H1 (cell line): ENCODE results near the gene BAZ1B. TPM values are rescaled to one million over a fixed set of nuclear protein-coding genes. Genes with fewer than 3 reads are reported as not detected.

Experiments used
- CTCF ChIA-PET: fragments of 300-600 bp; sonication (Branson Sonifier 250); formaldehyde crosslinking; loops from one replicate; lab custom pipeline; 2021; ENCODE audit not compliant: partially characterized antibody; lab: Charles Lee
- POLR2A ChIA-PET: fragments of 300-600 bp; sonication (Branson Sonifier 250); formaldehyde crosslinking; loops from one replicate; lab custom pipeline; 2021; ENCODE audit warnings: inconsistent platforms; ENCODE audit not compliant: partially characterized antibody; lab: Charles Lee
- DNase-seq, 2 experiments: peaks; one replicate each; pipeline versions ENCODE4 v3.0.0 to v3.0.0-alpha.2; 2010 to 2022; ENCODE audit warnings: low spot score in 2 of 2, low read depth in 1 of 2, mixed read lengths in 1 of 2
- FAIRE-seq: peaks from 2 replicates; lab custom pipeline; 2011; peaks lifted over from hg19 to GRCh38; lab: Jason Lieb, UNC
- H2AFZ ChIP-seq: 2 replicates; pipeline ENCODE4 v1.8.1; 2012; ENCODE audit warnings: low read length, inconsistent platforms
- H2AK5ac ChIP-seq: 2 replicates; pipeline ENCODE4 v1.6.1; 2013; ENCODE audit warnings: low read depth, low read length
- H2BK120ac ChIP-seq: replicated peaks from 2 replicates; pipeline ENCODE3; 2013; ENCODE audit warnings: low read depth, low read length, inconsistent platforms
- H2BK12ac ChIP-seq: 2 replicates; pipeline ENCODE4 v1.6.1; 2013; ENCODE audit warnings: low read depth, low read length
- H2BK15ac ChIP-seq: 2 replicates; pipeline ENCODE4 v1.6.1; 2013; ENCODE audit warnings: low read length
- H2BK20ac ChIP-seq: 2 replicates; pipeline ENCODE4 v1.6.1; 2013; ENCODE audit warnings: low read length
- H2BK5ac ChIP-seq: 2 replicates; pipeline ENCODE4 v1.6.1; 2013; ENCODE audit warnings: low read depth, low read length
- H3K14ac ChIP-seq: 2 replicates; pipeline ENCODE4 v1.6.1; 2013; ENCODE audit warnings: inconsistent platforms; ENCODE audit not compliant: insufficient read length
- H3K18ac ChIP-seq: 2 replicates; pipeline ENCODE4 v1.6.1; 2013; ENCODE audit warnings: low read length; ENCODE audit errors: extremely low read depth
- H3K23ac ChIP-seq: 2 replicates; pipeline ENCODE4 v1.6.1; 2013; ENCODE audit warnings: inconsistent platforms; ENCODE audit not compliant: insufficient read length
- H3K23me2 ChIP-seq: 2 replicates; pipeline ENCODE4 v1.6.1; 2013; ENCODE audit warnings: low read depth, low read length
- H3K27ac ChIP-seq: 2 replicates; pipeline ENCODE4 v1.6.1; 2011; ENCODE audit warnings: low read depth, low read length, inconsistent platforms
- H3K27me3 ChIP-seq, 4 experiments: replicated peaks in 1 of 4; 1 replicate in 1 of 4; 2 replicates in 3 of 4; pipeline versions ENCODE4 v1.6.1 to v1.8.1; 2011 to 2013; ENCODE audit warnings: low read length in 3 of 4, mild to moderate bottlenecking in 3 of 4, inconsistent platforms in 2 of 4, mixed read lengths in 2 of 4, moderate library complexity in 1 of 4; ENCODE audit not compliant: control insufficient read depth in 3 of 4, insufficient read depth in 3 of 4; ENCODE audit errors: extremely low read depth in 1 of 4
- H3K36me3 ChIP-seq, 4 experiments: 2 replicates each; pipeline versions ENCODE4 v1.6.1 to v1.8.1; 2011 to 2013; ENCODE audit warnings: mild to moderate bottlenecking in 4 of 4, low read length in 3 of 4, moderate library complexity in 2 of 4, control low read depth in 1 of 4, inconsistent platforms in 1 of 4; ENCODE audit not compliant: insufficient read depth in 4 of 4, control insufficient read depth in 2 of 4
- H3K4ac ChIP-seq: replicated peaks from 2 replicates; pipeline ENCODE3; 2013; ENCODE audit warnings: low read length, low read depth, mixed read lengths, inconsistent platforms; ENCODE audit not compliant: insufficient read length
- H3K4me1 ChIP-seq, 4 experiments: replicated peaks in 1 of 4; 1 replicate in 1 of 4; 2 replicates in 3 of 4; pipeline versions ENCODE4 v1.6.1 to v1.8.1; 2011 to 2013; ENCODE audit warnings: low read length in 3 of 4, inconsistent platforms in 2 of 4, mixed read lengths in 1 of 4; ENCODE audit not compliant: insufficient read depth in 4 of 4, control insufficient read depth in 3 of 4
- H3K4me2 ChIP-seq, 2 experiments: 2 replicates each; pipeline versions ENCODE4 v1.6.1 to v1.8.1; 2011 to 2013; ENCODE audit warnings: low read depth in 2 of 2, low read length in 2 of 2, control low read depth in 1 of 2, inconsistent platforms in 1 of 2, mild to moderate bottlenecking in 1 of 2; ENCODE audit not compliant: insufficient read depth in 1 of 2
- H3K4me3 ChIP-seq, 4 experiments: fragments of 200-600, 300-600 bp in 1 of 4; sonication (generic), shearing (Covaris generic), sonication (Bioruptor Twin) in 1 of 4; 2 replicates each; pipeline versions ENCODE4 v1.5.1 to v1.8.1; 2011 to 2016; ENCODE audit warnings: low read length in 4 of 4, low read depth in 3 of 4, control low read depth in 2 of 4, inconsistent platforms in 2 of 4, mild to moderate bottlenecking in 2 of 4, mixed read lengths in 1 of 4, moderate library complexity in 1 of 4; ENCODE audit not compliant: insufficient read depth in 2 of 4; ENCODE audit errors: extremely low read depth in 1 of 4
- H3K56ac ChIP-seq: replicated peaks from 2 replicates; pipeline ENCODE3; 2013; ENCODE audit warnings: low read depth, mild to moderate bottlenecking, mixed read lengths, low read length, inconsistent platforms; ENCODE audit not compliant: insufficient read length
- H3K79me1 ChIP-seq: 2 replicates; pipeline ENCODE4 v1.6.1; 2013; ENCODE audit warnings: low read depth, low read length, control low read depth
- H3K79me2 ChIP-seq, 2 experiments: 2 replicates each; pipeline versions ENCODE4 v1.6.1 to v1.8.1; 2012 to 2013; ENCODE audit warnings: low read length in 2 of 2, mild to moderate bottlenecking in 2 of 2, inconsistent platforms in 1 of 2; ENCODE audit not compliant: insufficient read depth in 2 of 2, control insufficient read depth in 1 of 2
- H3K9ac ChIP-seq, 4 experiments: replicated peaks in 1 of 4; 1 replicate in 1 of 4; 2 replicates in 3 of 4; pipeline versions ENCODE4 v1.6.1 to v1.8.1; 2011 to 2013; ENCODE audit warnings: low read depth in 3 of 4, low read length in 3 of 4, control low read depth in 2 of 4, mild to moderate bottlenecking in 2 of 4, moderate library complexity in 2 of 4, inconsistent platforms in 1 of 4; ENCODE audit errors: extremely low read depth in 1 of 4
- H3K9me3 ChIP-seq, 2 experiments: 2 replicates each; pipeline versions ENCODE4 v1.6.1 to v1.8.1; 2012 to 2013; ENCODE audit warnings: mild to moderate bottlenecking in 2 of 2, moderate library complexity in 2 of 2, control low read depth in 1 of 2, inconsistent platforms in 1 of 2, low read depth in 1 of 2, low read length in 1 of 2, mixed read lengths in 1 of 2; ENCODE audit not compliant: insufficient read depth in 2 of 2
- H4K20me1 ChIP-seq, 2 experiments: replicated peaks in 1 of 2; 2 replicates each; pipeline versions ENCODE3 to v1.8.1; 2011 to 2013; ENCODE audit warnings: inconsistent platforms in 2 of 2, low read length in 2 of 2, mild to moderate bottlenecking in 1 of 2; ENCODE audit not compliant: insufficient read depth in 2 of 2, control insufficient read depth in 1 of 2
- H4K5ac ChIP-seq: 2 replicates; pipeline ENCODE4 v1.6.1; 2013; ENCODE audit warnings: low read length, low read depth, mixed read lengths, inconsistent platforms; ENCODE audit not compliant: insufficient read length
- H4K8ac ChIP-seq: 2 replicates; pipeline ENCODE4 v1.8.0; 2013; ENCODE audit warnings: mild to moderate bottlenecking, moderate library complexity, low read length, inconsistent platforms; ENCODE audit not compliant: insufficient read depth; ENCODE audit errors: extremely low read depth
- H4K91ac ChIP-seq: replicated peaks from 2 replicates; pipeline ENCODE3; 2013; ENCODE audit warnings: low read length, mixed read lengths, inconsistent platforms; ENCODE audit not compliant: insufficient read length
- CBX8 ChIP-seq: fragments of 300-800, 300-1000 bp; sonication (generic); IDR thresholded peaks from 2 replicates; pipeline ENCODE4 v1.7.1; 2016; ENCODE audit warnings: low read depth, low read length, borderline replicate concordance
- CTBP2 ChIP-seq: IDR thresholded peaks from 2 replicates; pipeline ENCODE4 v1.7.0; 2011; ENCODE audit warnings: borderline replicate concordance, mild to moderate bottlenecking, moderate library complexity, mixed read lengths, low read length; ENCODE audit not compliant: insufficient read depth, insufficient read length
- EGR1 ChIP-seq: IDR thresholded peaks from 2 replicates; pipeline ENCODE4 v1.6.1; 2011; ENCODE audit warnings: low read depth, low read length, borderline replicate concordance
- EP300 ChIP-seq, 2 experiments: IDR thresholded peaks; 1 replicate in 1 of 2; 2 replicates in 1 of 2; pipeline ENCODE4 v1.6.1; 2011 to 2012; ENCODE audit warnings: low read depth in 2 of 2, low read length in 2 of 2, mild to moderate bottlenecking in 2 of 2, borderline replicate concordance in 1 of 2, inconsistent platforms in 1 of 2, moderate library complexity in 1 of 2
- EZH2 ChIP-seq: fragments of 200-600 bp; sonication (generic); IDR thresholded peaks from 2 replicates; pipeline ENCODE4 v1.7.1; 2012; ENCODE audit warnings: low read depth, mild to moderate bottlenecking, moderate library complexity, low read length, inconsistent platforms; ENCODE audit not compliant: severe bottlenecking
- KDM5A ChIP-seq: fragments of 200-600 bp; IDR thresholded peaks from 2 replicates; pipeline ENCODE4 v1.7.1; 2012; ENCODE audit warnings: mild to moderate bottlenecking, low read length, inconsistent platforms, mixed read lengths
- NANOG ChIP-seq: IDR thresholded peaks from 2 replicates; pipeline ENCODE4 v1.6.1; 2011; ENCODE audit warnings: low read length, low read depth, mild to moderate bottlenecking, inconsistent platforms; ENCODE audit not compliant: insufficient read depth, poor library complexity, severe bottlenecking
- NRF1 ChIP-seq: IDR thresholded peaks from 2 replicates; pipeline ENCODE4 v1.6.1; 2011; ENCODE audit warnings: mild to moderate bottlenecking, low read depth, low read length, improper control_type of control experiment
- PHF8 ChIP-seq: fragments of 200-600 bp; sonication (generic); conservative IDR thresholded peaks from 2 replicates; pipeline ENCODE4 v1.7.1; 2012; ENCODE audit warnings: low read depth, mild to moderate bottlenecking, inconsistent platforms, low read length, moderate library complexity
- POU5F1 ChIP-seq: IDR thresholded peaks from 2 replicates; pipeline ENCODE4 v1.6.1; 2011; ENCODE audit warnings: low read depth, mild to moderate bottlenecking, low read length, moderate library complexity
- RFX5 ChIP-seq: IDR thresholded peaks from 2 replicates; pipeline ENCODE4 v1.6.1; 2011; ENCODE audit warnings: low read depth, low read length, improper control_type of control experiment, borderline replicate concordance
- SIN3A ChIP-seq, 2 experiments: IDR thresholded peaks in 1 of 2; conservative IDR thresholded peaks in 1 of 2; 2 replicates each; pipeline ENCODE4 v1.6.1; 2011 to 2012; ENCODE audit warnings: low read length in 2 of 2, improper control_type of control experiment in 1 of 2, low read depth in 1 of 2, mild to moderate bottlenecking in 1 of 2
- WGBS, 2 experiments: shearing (Covaris generic) in 1 of 2; methylation state at CpG; one replicate each; pipeline versions ENCODE4 v1.1.6 to v1.1.7; 2013 to 2015; ENCODE audit warnings: low lambda C conversion rate in 2 of 2, mixed read lengths in 2 of 2, inconsistent platforms in 1 of 2, low coverage in 1 of 2, missing lambda C conversion rate in 1 of 2; ENCODE audit not compliant: insufficient replicate concordance in 2 of 2, insufficient coverage in 1 of 2, insufficient read length in 1 of 2; ENCODE audit errors: extremely low coverage in 1 of 2, missing lambda C conversion rate in 1 of 2; 5-methylcytosine and 5-hydroxymethylcytosine counted together
- polyA plus RNA-seq, 7 experiments: library from polyadenylated mRNA; depleted of rRNA in 3 of 7; stranded (reverse) in 5 of 7; unstranded in 2 of 7; fragments of >200 nt in 5 of 7; fragments of 200-250 nt in 2 of 7; gene quantifications; 1 replicate in 5 of 7; 2 replicates in 1 of 7; 4 replicates in 1 of 7; pipeline versions ENCODE4 v1.2.1 to v1.2.3, GENCODE V29; 2011 to 2013; ENCODE audit warnings: missing spikeins in 2 of 7, mixed read lengths in 2 of 7
- total RNA-seq: library from RNA; stranded (reverse); fragmentation: NEBNext Ultra II Directional; extraction: Animal tissue kit (Norgen Biotek cat#: 25700); gene quantifications from 2 replicates; pipeline ENCODE4 v1.2.1, GENCODE V29; 2021
- TF ChIP-seq, protein P1 (sequence below): IDR thresholded peaks from 2 replicates; pipeline ENCODE4 v1.6.1; 2012; ENCODE audit warnings: inconsistent platforms

BAZ1B gene
- total and polyA plus RNA-seq, 2 of the 8 experiments (the other 6 are each of a cell fraction or from before 2014, with no cell fraction given): 21.0 to 86.8 TPM

DNA sequence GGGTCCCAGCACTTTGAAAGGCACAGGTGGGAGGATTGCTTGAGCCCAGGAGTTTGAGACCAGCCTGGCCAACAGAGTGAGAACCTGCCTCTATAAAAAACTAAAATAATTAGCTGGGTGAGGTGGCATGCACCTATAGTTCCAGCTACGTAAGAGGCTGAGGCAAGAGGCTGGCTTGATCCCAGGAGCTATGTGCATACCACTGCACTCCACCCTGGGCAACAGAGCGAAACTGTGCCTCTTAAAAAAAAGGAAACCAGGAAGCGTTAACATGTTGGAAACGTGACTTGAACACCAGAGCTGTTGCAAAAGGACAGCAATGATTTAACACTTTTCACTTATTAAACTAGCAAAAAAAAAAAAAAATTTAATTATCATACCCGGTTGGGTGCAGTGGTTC, 12.6 kb downstream of the BAZ1B start:
- H3K9me3 ChIP-seq: no peaks in the 10 kb centered on the region
- no peak overlapping the region for H4K5ac ChIP-seq
- POLR2A ChIA-PET: interaction anchor here (8.6 kb wide), 1 partner anchor 11 kb away, joined by 55 read pairs; the partner anchor contains the start of gene BAZ1B
- no peak overlapping the region for H3K9ac ChIP-seq
- H2BK20ac ChIP-seq: no peak overlapping the region
- CTCF ChIA-PET: interaction anchor here (0.9 kb wide), 1 partner anchor 396 kb away, joined by 4 read pairs; no protein-coding TSS in a partner anchor
- H2BK15ac ChIP-seq: no peak overlapping the region
- no peak overlapping the region for H3K14ac ChIP-seq
- no peaks in the 10 kb centered on the region for H3K27me3 ChIP-seq
- no peak overlapping the region for H3K18ac ChIP-seq
- H2BK12ac ChIP-seq: no peak overlapping the region
- no peak overlapping the region for H2BK120ac ChIP-seq
- WGBS, 2 experiments: 93% methylated on average over 5 of the region's 5 CpGs; no CpG with 5 or more reads in 1 of the 2 experiments
- H3K4me1 ChIP-seq: no peaks in the 10 kb centered on the region
- no peak overlapping the region for H2AK5ac ChIP-seq
- peaks cover 4 to 18% of the 10 kb centered on the region in 2 experiments for H4K20me1 ChIP-seq
- no peak overlapping the region for H3K56ac ChIP-seq
- no peaks in the 10 kb centered on the region; the same call in 1 of the 2 replicates for H3K79me1 ChIP-seq
- H3K4me2 ChIP-seq: no peak overlapping the region
- no peak overlapping the region for H3K23ac ChIP-seq
- peaks cover 6 to 61% of the 10 kb centered on the region in 2 experiments for H3K79me2 ChIP-seq
- H3K4me3 ChIP-seq: no peak overlapping the region
- H3K23me2 ChIP-seq: no peaks in the 10 kb centered on the region
- no peak overlapping the region for H4K91ac ChIP-seq
- H2BK5ac ChIP-seq: no peak overlapping the region
- H4K8ac ChIP-seq: no peak overlapping the region; the same call in 1 of the 2 replicates
- DNase-seq (no peak), FAIRE-seq (no peak)
- H3K4ac ChIP-seq: no peak overlapping the region
- H3K36me3 ChIP-seq: peaks cover 14 to 83% (median 53%) of the 10 kb centered on the region in 4 experiments
- no peak overlapping the region for H2AFZ ChIP-seq
- no peak overlapping the region for H3K27ac ChIP-seq
- TF ChIP-seq EZH2 (no peak), PHF8 (no peak), KDM5A (no peak), RFX5 (no peak), NANOG (no peak), EP300 (IDR thresholded peaks at IDR 0.05; ENCODE audit: borderline replicate concordance in 1 of 2, low read depth in 2 of 2, low read length in 2 of 2) (no peak), CBX8 (no peak), EGR1 (no peak), CTBP2 (no peak), SIN3A (conservative IDR thresholded peaks at IDR 0.05 in 1 of 2, IDR thresholded peaks at IDR 0.05 in 1 of 2; ENCODE audit: low read depth in 1 of 2, low read length in 2 of 2) (no peak), POU5F1 (no peak), NRF1 (no peak)
- TF ChIP-seq, protein P1, sequence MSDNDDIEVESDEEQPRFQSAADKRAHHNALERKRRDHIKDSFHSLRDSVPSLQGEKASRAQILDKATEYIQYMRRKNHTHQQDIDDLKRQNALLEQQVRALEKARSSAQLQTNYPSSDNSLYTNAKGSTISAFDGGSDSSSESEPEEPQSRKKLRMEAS: no peak
